Mucosa of descending colon (tissue), 3 donors: Measurements from ENCODE around the gene OR5AN1. TPM values are rescaled to one million over a fixed set of nuclear protein-coding genes. Genes with fewer than 3 reads are reported as not detected.
"Not testable (repeated sequence)": the region's sequence is repeated elsewhere in the genome, so short reads cannot be mapped to it uniquely, and the experiment has no call there.

Source experiments
- ATAC-seq: fragments of 200-7000 bp; cut with Tn5 transposase; one replicate; pipeline ENCODE4 v1.9.1; 2020; ENCODE audit warnings: mild to moderate bottlenecking, moderate library complexity
- DNase-seq, 3 donors: peaks; one replicate each; pipeline ENCODE4 v3.0.0-alpha.2; 2020
- H3K36me3 ChIP-seq: fragments of 200-600 bp; one replicate; pipeline ENCODE4 v1.8.0; 2021; ENCODE audit warnings: low read depth, mild to moderate bottlenecking
- H3K4me1 ChIP-seq: fragments of 200-600 bp; one replicate; pipeline ENCODE4 v1.8.0; 2021; ENCODE audit warnings: low read depth, mild to moderate bottlenecking
- H3K4me3 ChIP-seq: fragments of 200-600 bp; one replicate; pipeline ENCODE4 v1.8.0; 2021; ENCODE audit warnings: mild to moderate bottlenecking
- H3K9me3 ChIP-seq: fragments of 200-600 bp; one replicate; pipeline ENCODE4 v1.8.0; 2021; ENCODE audit warnings: mild to moderate bottlenecking
- intact Hi-C, 2 donors: fragments of 100-400 bp; cut with DNase I in 1 of 2; cut with micrococcal nuclease in 1 of 2; formaldehyde crosslinking; loops; one replicate each; pipeline versions ENCODE4 v1.11.0 to v1.11.1; 2022; cut with DNase I, micrococcal nuclease
- long read RNA-seq, 2 donors: library from polyadenylated mRNA; unstranded; transcript quantifications; one replicate each; pipeline ENCODE4 v2.0.0, GENCODE V29; 2019 to 2021
- total RNA-seq, 3 donors: library from RNA; stranded (reverse); fragmentation: NEBNext Ultra II Directional in 2 of 3; extraction: Animal tissue kit (Norgen Biotek cat#: 25700) in 2 of 3; gene quantifications; one replicate each; pipeline versions ENCODE4 v1.2.1 to v1.2.4, GENCODE V29; 2021 to 2023
- TF ChIP-seq, protein P1 (sequence below): fragments of 200-600 bp; IDR thresholded peaks from one replicate; pipeline ENCODE4 v1.8.0; 2022; ENCODE audit warnings: antibody characterized with exemption, mild to moderate bottlenecking
- donor health status: DM: no; HTN: no; CAD: no; lungs with moderate emphysema.
- donor health status: DM: no; HTN: no; CAD: no.
- donor health status: DM: no; HTN: yes; CAD: no.

Gene OR5AN1
- not detected for total RNA-seq
- long read RNA-seq, donor 1 = 0 reads
- long read RNA-seq, donor 2 = 0 reads

- no peaks in the 10 kb centered on the region for H3K9me3 ChIP-seq
- no peak for ATAC-seq
- intact Hi-C loops = no loop called here
- DNase-seq = no peak
- TF ChIP-seq, protein P1, sequence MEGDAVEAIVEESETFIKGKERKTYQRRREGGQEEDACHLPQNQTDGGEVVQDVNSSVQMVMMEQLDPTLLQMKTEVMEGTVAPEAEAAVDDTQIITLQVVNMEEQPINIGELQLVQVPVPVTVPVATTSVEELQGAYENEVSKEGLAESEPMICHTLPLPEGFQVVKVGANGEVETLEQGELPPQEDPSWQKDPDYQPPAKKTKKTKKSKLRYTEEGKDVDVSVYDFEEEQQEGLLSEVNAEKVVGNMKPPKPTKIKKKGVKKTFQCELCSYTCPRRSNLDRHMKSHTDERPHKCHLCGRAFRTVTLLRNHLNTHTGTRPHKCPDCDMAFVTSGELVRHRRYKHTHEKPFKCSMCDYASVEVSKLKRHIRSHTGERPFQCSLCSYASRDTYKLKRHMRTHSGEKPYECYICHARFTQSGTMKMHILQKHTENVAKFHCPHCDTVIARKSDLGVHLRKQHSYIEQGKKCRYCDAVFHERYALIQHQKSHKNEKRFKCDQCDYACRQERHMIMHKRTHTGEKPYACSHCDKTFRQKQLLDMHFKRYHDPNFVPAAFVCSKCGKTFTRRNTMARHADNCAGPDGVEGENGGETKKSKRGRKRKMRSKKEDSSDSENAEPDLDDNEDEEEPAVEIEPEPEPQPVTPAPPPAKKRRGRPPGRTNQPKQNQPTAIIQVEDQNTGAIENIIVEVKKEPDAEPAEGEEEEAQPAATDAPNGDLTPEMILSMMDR = no peak
- H3K4me1 ChIP-seq = no peaks in the 10 kb centered on the region
- no peaks in the 10 kb centered on the region for H3K36me3 ChIP-seq
- no peak within 1 kb of the TSS for H3K4me3 ChIP-seq
Measured at GRCh38 chr11:59358595-59358994, at the start of gene OR5AN1. OR5AN1 (plus strand) TSS chr11:59358895; CDS start chr11:59364459, 5,564 bp downstream.

DNA sequence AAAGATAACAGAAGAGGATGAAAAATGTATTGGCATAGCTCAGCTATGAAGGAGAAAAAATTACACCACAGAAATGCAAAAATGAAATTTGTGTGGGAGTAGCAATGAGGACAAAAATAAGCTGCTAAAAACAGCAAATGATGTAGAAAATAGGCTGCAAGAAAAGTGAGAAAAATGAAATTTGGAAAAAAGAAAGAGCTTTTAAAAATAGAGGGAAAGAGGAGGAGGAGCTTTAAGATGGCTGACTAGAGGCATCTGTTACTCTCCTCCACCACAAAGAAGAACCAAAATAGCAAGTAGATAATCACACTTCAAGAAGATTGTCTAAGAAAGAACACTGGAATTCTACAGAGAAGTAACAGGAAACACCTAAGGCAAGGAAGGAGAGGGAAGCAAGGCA lies 23.7 kb upstream of the OR5AN1 start:
- H3K36me3 ChIP-seq = no peaks in the 10 kb centered on the region
- TF ChIP-seq, protein P1 = no peak
- ATAC-seq = no peak
- no peaks in the 10 kb centered on the region for H3K9me3 ChIP-seq
- no peaks in the 10 kb centered on the region for H3K4me1 ChIP-seq
- intact Hi-C loops = no loop called here
- DNase-seq = no peak
- no peak overlapping the region for H3K4me3 ChIP-seq

DNA sequence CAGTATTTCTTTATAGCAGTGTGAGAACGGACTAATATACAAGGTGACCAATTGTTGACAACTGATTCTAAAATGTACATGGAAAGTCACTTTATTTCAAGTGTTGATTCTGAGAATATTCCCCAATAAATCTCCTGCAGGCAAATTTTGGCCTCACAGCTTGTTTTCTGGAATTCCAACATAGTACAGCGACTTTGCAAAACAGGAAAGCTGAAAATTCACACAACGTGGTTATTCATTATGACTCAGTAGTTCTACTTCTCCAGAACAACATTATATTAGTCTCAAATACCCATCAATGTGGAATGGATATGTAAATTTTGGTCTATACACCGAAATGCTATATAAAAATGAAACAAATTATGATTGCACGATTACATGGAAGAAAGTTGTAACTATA lies 22.5 kb upstream of the OR5AN1 start:
- no peaks in the 10 kb centered on the region for H3K9me3 ChIP-seq
- H3K36me3 ChIP-seq = no peaks in the 10 kb centered on the region
- ATAC-seq (no peak), DNase-seq (no peak)
- H3K4me1 ChIP-seq = no peaks in the 10 kb centered on the region
- H3K4me3 ChIP-seq = no peak overlapping the region
- intact Hi-C loops = no loop called here
- TF ChIP-seq, protein P1 = no peak

DNA sequence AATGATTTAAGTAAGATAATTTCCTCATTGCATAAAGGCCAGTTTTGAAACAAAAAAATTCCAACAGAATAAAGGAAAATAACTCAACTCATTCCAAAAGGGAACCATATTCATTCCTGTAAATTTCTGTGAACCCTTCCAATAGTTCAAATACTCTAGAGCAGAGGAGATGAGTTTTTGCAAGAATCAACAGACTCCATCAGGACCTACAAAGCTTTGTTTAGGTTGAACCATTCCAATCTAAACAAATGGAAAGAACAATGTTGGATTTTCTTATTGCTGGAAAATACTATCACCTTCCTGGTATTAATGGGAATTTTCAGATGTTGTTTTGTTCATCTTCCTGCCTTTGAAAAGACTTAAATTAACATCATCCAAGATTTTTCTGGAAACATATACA lies 21.8 kb upstream of the OR5AN1 start:
- TF ChIP-seq, protein P1 = no peak
- no peak overlapping the region for H3K4me3 ChIP-seq
- no peak for ATAC-seq
- H3K9me3 ChIP-seq = no peaks in the 10 kb centered on the region
- H3K36me3 ChIP-seq = no peaks in the 10 kb centered on the region
- no peak for DNase-seq
- intact Hi-C loops = no loop called here
- no peaks in the 10 kb centered on the region for H3K4me1 ChIP-seq

GRCh38 chr11:59349657-59350056 lies 9.0 kb upstream of the OR5AN1 start:
- H3K4me1 ChIP-seq, H3K4me3 ChIP-seq, H3K36me3 ChIP-seq, ATAC-seq, intact Hi-C loops, DNase-seq, H3K9me3 ChIP-seq: not testable (repeated sequence)

- Histone ChIP-seq H3K9me3 (no peaks in the 10 kb centered on the region), H3K4me1 (no peaks in the 10 kb centered on the region), H3K4me3 (no peak overlapping the region), H3K36me3 (no peaks in the 10 kb centered on the region)
- DNase-seq (no peak), ATAC-seq (no peak)
- TF ChIP-seq, protein P1 = no peak
- intact Hi-C loops = no loop called here
Measured at GRCh38 chr11:59355226-59355625, 3.5 kb upstream of the OR5AN1 start.
